Heart right ventricle (tissue), 16 donors: Measurements from ENCODE around the gene KRTAP19-4. TPM values are rescaled to one million over a fixed set of nuclear protein-coding genes. Genes with fewer than 3 reads are reported as not detected.

Experiments used
- ATAC-seq, 8 donors: fragments of 200-7000 bp; cut with Tn5 transposase; one replicate each; pipeline ENCODE4 v1.9.1; 2020; ENCODE audit warnings: mild to moderate bottlenecking in 8 of 8, moderate library complexity in 8 of 8, moderate number of reproducible peaks in 1 of 8
- DNase-seq, 2 donors: peaks; one replicate each; pipeline ENCODE4 v3.0.0-alpha.2; 2020
- H3K27ac ChIP-seq, 10 donors: fragments of 200-600 bp; sonication (generic) in 2 of 10; one replicate each; pipeline versions ENCODE4 v1.5.0 to v1.8.0; 2020 to 2022; ENCODE audit warnings: mild to moderate bottlenecking in 3 of 10
- H3K27me3 ChIP-seq, 7 donors: fragments of 200-600 bp; one replicate each; pipeline ENCODE4 v1.8.0; 2021 to 2022; ENCODE audit warnings: mild to moderate bottlenecking in 2 of 7
- H3K36me3 ChIP-seq, 9 donors: fragments of 200-600 bp; sonication (generic) in 1 of 9; one replicate each; pipeline versions ENCODE4 v1.5.0 to v1.8.0; 2020 to 2022; ENCODE audit warnings: mild to moderate bottlenecking in 2 of 9
- H3K4me1 ChIP-seq, 9 donors: fragments of 200-600 bp; sonication (generic) in 1 of 9; one replicate each; pipeline versions ENCODE4 v1.5.0 to v1.8.0; 2020 to 2022; ENCODE audit warnings: mild to moderate bottlenecking in 4 of 9
- H3K4me3 ChIP-seq, 10 donors: fragments of 200-600 bp; sonication (generic) in 2 of 10; one replicate each; pipeline versions ENCODE4 v1.5.0 to v1.8.0; 2020 to 2022; ENCODE audit warnings: mild to moderate bottlenecking in 7 of 10, moderate library complexity in 2 of 10
- H3K9me3 ChIP-seq, 11 donors: fragments of 200-600 bp in 10 of 11; sonication (generic) in 2 of 11; one replicate each; pipeline versions ENCODE4 v1.5.0 to v1.8.0; 2013 to 2022; ENCODE audit warnings: mild to moderate bottlenecking in 2 of 11, control low read depth in 1 of 11, moderate library complexity in 1 of 11
- WGBS, 2 donors: extraction: QIAGEN DNeasy Blood & Tissue Kit; methylation state at CpG; one replicate each; pipeline ENCODE4 v1.1.7; 2013; ENCODE audit warnings: inconsistent platforms in 1 of 2; 5-methylcytosine and 5-hydroxymethylcytosine counted together
- intact Hi-C, 10 donors: fragments of 100-400 bp; cut with DNase I; formaldehyde crosslinking; loops; one replicate each; pipeline versions ENCODE4 v1.11.1 to v1.14.2; 2022
- polyA plus RNA-seq, 2 donors: library from polyadenylated mRNA; stranded (reverse); fragments of 200-250 nt; gene quantifications; one replicate each; pipeline ENCODE4 v1.2.3, GENCODE V29; 2013
- total RNA-seq, 10 donors: library from RNA; stranded (reverse); fragmentation: NEBNext Ultra II Directional in 3 of 10; extraction: Animal tissue kit (Norgen Biotek cat#: 25700) in 3 of 10; gene quantifications; one replicate each; pipeline versions ENCODE4 v1.2.1 to v1.2.4, GENCODE V29; 2021 to 2023
- TF ChIP-seq, protein P1 (sequence below), 9 donors: fragments of 200-600 bp; sonication (generic) in 2 of 9; IDR thresholded peaks; one replicate each; pipeline versions ENCODE4 v1.5.0 to v1.8.0; 2021 to 2022; ENCODE audit warnings: antibody characterized with exemption in 9 of 9, mild to moderate bottlenecking in 5 of 9, moderate library complexity in 1 of 9
- donor health status: Arrhythmogenic right ventricular cardiomyopathy.
- donor health status: ischemic (EF 13 %, LVEDD 7.1; RV severe dilation, severe dysfunction).
- donor health status: healthy with polysubstance abuse.
- donor health status: DM: no; HTN: yes; CAD: no.
- donor health status: DM: no; HTN: no; CAD: no.
- donor health status: ischemic (EF 25% LVEDD 6.9; RV normal size, moderate dysfunction).
- donor health status: ischemic (EF 25% LVEDD 5.7; RV mildly dilated, moderate dysfunction).
- donor health status: healthy.
- donor health status: DM: yes; HTN: yes; CAD: no.
- donor health status: Ischemic cardiomyopathy.
- donor health status: ischemic (EF 35%, LVEDD 5.7; RV mildly dilated, moderate dysfunction).
- donor health status: nonischemic (EF 11% LVEDD 7.7; RV severe dilation, severe dysfunction).
- donor health status: DM: yes; HTN: yes; CAD: no.
- donor health status: PGD.
- donor health status: ischemic (EF 29% LVEDD 5.4; RV normal size, mild dysfunction).
- donor health status: nonischemic (EF 23%, LVEDD 6.1; RV moderate dilation, normal function).

Gene KRTAP19-4
- total and polyA plus RNA-seq, 12 donors = not detected

DNA sequence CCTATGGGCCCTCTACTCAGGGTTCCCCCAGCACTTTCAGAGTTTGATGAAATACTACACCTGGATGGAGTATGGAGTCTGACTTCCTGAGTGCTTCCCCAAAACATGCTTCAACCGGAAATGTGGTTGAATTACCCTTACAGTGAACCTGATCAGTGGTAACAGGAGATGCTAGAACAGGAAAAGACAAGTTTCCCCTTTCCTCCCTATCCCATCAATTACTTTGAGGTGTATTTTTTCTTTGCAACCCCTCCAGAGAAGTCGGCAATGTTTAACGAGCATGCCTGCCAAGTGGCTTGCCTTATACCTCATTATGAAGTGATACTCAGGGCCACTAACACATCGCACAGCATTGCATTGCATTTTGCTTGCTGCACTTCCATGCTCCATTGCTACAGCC lies 49.9 kb downstream of the KRTAP19-4 start:
- TF ChIP-seq, protein P1, sequence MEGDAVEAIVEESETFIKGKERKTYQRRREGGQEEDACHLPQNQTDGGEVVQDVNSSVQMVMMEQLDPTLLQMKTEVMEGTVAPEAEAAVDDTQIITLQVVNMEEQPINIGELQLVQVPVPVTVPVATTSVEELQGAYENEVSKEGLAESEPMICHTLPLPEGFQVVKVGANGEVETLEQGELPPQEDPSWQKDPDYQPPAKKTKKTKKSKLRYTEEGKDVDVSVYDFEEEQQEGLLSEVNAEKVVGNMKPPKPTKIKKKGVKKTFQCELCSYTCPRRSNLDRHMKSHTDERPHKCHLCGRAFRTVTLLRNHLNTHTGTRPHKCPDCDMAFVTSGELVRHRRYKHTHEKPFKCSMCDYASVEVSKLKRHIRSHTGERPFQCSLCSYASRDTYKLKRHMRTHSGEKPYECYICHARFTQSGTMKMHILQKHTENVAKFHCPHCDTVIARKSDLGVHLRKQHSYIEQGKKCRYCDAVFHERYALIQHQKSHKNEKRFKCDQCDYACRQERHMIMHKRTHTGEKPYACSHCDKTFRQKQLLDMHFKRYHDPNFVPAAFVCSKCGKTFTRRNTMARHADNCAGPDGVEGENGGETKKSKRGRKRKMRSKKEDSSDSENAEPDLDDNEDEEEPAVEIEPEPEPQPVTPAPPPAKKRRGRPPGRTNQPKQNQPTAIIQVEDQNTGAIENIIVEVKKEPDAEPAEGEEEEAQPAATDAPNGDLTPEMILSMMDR (IDR thresholded peaks at IDR 0.05) = no peak
- DNase-seq (no peak), ATAC-seq (no peak)
- Histone ChIP-seq H3K27me3 (no peaks in the 10 kb centered on the region), H3K4me1 (no peaks in the 10 kb centered on the region), H3K4me3 (no peak overlapping the region), H3K9me3 (no peaks in the 10 kb centered on the region), H3K27ac (no peak overlapping the region), H3K36me3 (no peaks in the 10 kb centered on the region)
- intact Hi-C loops = loop anchor here in 3 of 10 donors (10.0 kb wide), 2 partner anchors 288 to 638 kb away; no protein-coding TSS in a partner anchor
- 53 to 63% methylated on average over 4 of the region's 4 CpGs for WGBS, 2 donors

Other genes starting within 250 kb of the KRTAP19-4 start
- not detected for gene KRTAP24-1, start 214.2 kb downstream of the KRTAP19-4 start, total RNA-seq
- gene KRTAP24-1, start 214.2 kb downstream of the KRTAP19-4 start, polyA plus RNA-seq = not detected
- gene KRTAP25-1, start 207.7 kb downstream of the KRTAP19-4 start, total RNA-seq = not detected
- gene KRTAP25-1, start 207.7 kb downstream of the KRTAP19-4 start, polyA plus RNA-seq = not detected
- not detected for gene KRTAP26-1, start 176.8 kb downstream of the KRTAP19-4 start, total RNA-seq
- not detected for gene KRTAP26-1, start 176.8 kb downstream of the KRTAP19-4 start, polyA plus RNA-seq
- gene KRTAP27-1, start 159.5 kb downstream of the KRTAP19-4 start, total RNA-seq = not detected
- gene KRTAP27-1, start 159.5 kb downstream of the KRTAP19-4 start, polyA plus RNA-seq = not detected
- gene KRTAP23-1, start 148.6 kb downstream of the KRTAP19-4 start, total RNA-seq = not detected
- not detected for gene KRTAP23-1, start 148.6 kb downstream of the KRTAP19-4 start, polyA plus RNA-seq
- not detected for gene KRTAP13-2, start 124.9 kb downstream of the KRTAP19-4 start, total RNA-seq
- gene KRTAP13-2, start 124.9 kb downstream of the KRTAP19-4 start, polyA plus RNA-seq = not detected
- not detected for gene KRTAP13-1, start 101.1 kb downstream of the KRTAP19-4 start, total RNA-seq
- not detected for gene KRTAP13-1, start 101.1 kb downstream of the KRTAP19-4 start, polyA plus RNA-seq
- gene KRTAP13-3, start 71.2 kb downstream of the KRTAP19-4 start, total RNA-seq = not detected
- not detected for gene KRTAP13-3, start 71.2 kb downstream of the KRTAP19-4 start, polyA plus RNA-seq
- gene KRTAP13-4, start 66.9 kb downstream of the KRTAP19-4 start, total RNA-seq = not detected
- not detected for gene KRTAP13-4, start 66.9 kb downstream of the KRTAP19-4 start, polyA plus RNA-seq
- not detected for gene KRTAP15-1, start 56.9 kb downstream of the KRTAP19-4 start, total RNA-seq
- gene KRTAP15-1, start 56.9 kb downstream of the KRTAP19-4 start, polyA plus RNA-seq = not detected
- not detected for gene KRTAP19-1, start 16.8 kb downstream of the KRTAP19-4 start, total RNA-seq
- not detected for gene KRTAP19-1, start 16.8 kb downstream of the KRTAP19-4 start, polyA plus RNA-seq
- not detected for gene KRTAP19-2, start 9.7 kb downstream of the KRTAP19-4 start, total RNA-seq
- gene KRTAP19-2, start 9.7 kb downstream of the KRTAP19-4 start, polyA plus RNA-seq = not detected
- gene KRTAP19-3, start 5.2 kb downstream of the KRTAP19-4 start, total RNA-seq = not detected
- gene KRTAP19-3, start 5.2 kb downstream of the KRTAP19-4 start, polyA plus RNA-seq = not detected
- not detected for gene KRTAP19-5, start 5.0 kb upstream of the KRTAP19-4 start, total RNA-seq
- gene KRTAP19-5, start 5.0 kb upstream of the KRTAP19-4 start, polyA plus RNA-seq = not detected
- gene KRTAP19-6, start 44.7 kb upstream of the KRTAP19-4 start, total RNA-seq = not detected
- gene KRTAP19-6, start 44.7 kb upstream of the KRTAP19-4 start, polyA plus RNA-seq = not detected
- gene KRTAP19-7, start 64.1 kb upstream of the KRTAP19-4 start, total RNA-seq = not detected
- gene KRTAP19-7, start 64.1 kb upstream of the KRTAP19-4 start, polyA plus RNA-seq = not detected
- gene KRTAP22-2, start 93.2 kb upstream of the KRTAP19-4 start, total RNA-seq = not detected
- not detected for gene KRTAP22-2, start 93.2 kb upstream of the KRTAP19-4 start, polyA plus RNA-seq
- not detected for gene KRTAP6-3, start 95.3 kb upstream of the KRTAP19-4 start, total RNA-seq
- gene KRTAP6-3, start 95.3 kb upstream of the KRTAP19-4 start, polyA plus RNA-seq = not detected
- not detected for gene KRTAP6-2, start 101.7 kb upstream of the KRTAP19-4 start, total RNA-seq
- not detected for gene KRTAP6-2, start 101.7 kb upstream of the KRTAP19-4 start, polyA plus RNA-seq
- not detected for gene KRTAP22-1, start 103.9 kb upstream of the KRTAP19-4 start, total RNA-seq
- not detected for gene KRTAP22-1, start 103.9 kb upstream of the KRTAP19-4 start, polyA plus RNA-seq
- not detected for gene KRTAP6-1, start 116.8 kb upstream of the KRTAP19-4 start, total RNA-seq
- not detected for gene KRTAP6-1, start 116.8 kb upstream of the KRTAP19-4 start, polyA plus RNA-seq
- not detected for gene KRTAP20-1, start 119.3 kb upstream of the KRTAP19-4 start, total RNA-seq
- gene KRTAP20-1, start 119.3 kb upstream of the KRTAP19-4 start, polyA plus RNA-seq = not detected
- gene KRTAP20-4, start 123.5 kb upstream of the KRTAP19-4 start, total RNA-seq = not detected
- gene KRTAP20-4, start 123.5 kb upstream of the KRTAP19-4 start, polyA plus RNA-seq = not detected
- gene KRTAP20-2, start 138.0 kb upstream of the KRTAP19-4 start, total RNA-seq = not detected
- not detected for gene KRTAP20-2, start 138.0 kb upstream of the KRTAP19-4 start, polyA plus RNA-seq
- not detected for gene KRTAP20-3, start 145.7 kb upstream of the KRTAP19-4 start, total RNA-seq
- gene KRTAP20-3, start 145.7 kb upstream of the KRTAP19-4 start, polyA plus RNA-seq = not detected
- not detected for gene KRTAP21-3, start 221.6 kb upstream of the KRTAP19-4 start, total RNA-seq
- gene KRTAP21-3, start 221.6 kb upstream of the KRTAP19-4 start, polyA plus RNA-seq = not detected